Trophoblast cell (in vitro differentiated cells and primary cell): Measurements from ENCODE around the gene ARMC5.

ENCODE experiments used
- DNase-seq, 2 donors: peaks; one replicate each; pipeline ENCODE4 v3.0.0-alpha.2; 2016
- H2AFZ ChIP-seq: 2 replicates; pipeline ENCODE4 v1.6.1; 2013; ENCODE audit warnings: low read length, moderate library complexity, mild to moderate bottlenecking; ENCODE audit not compliant: insufficient read depth, poor library complexity
- H2AK5ac ChIP-seq: 2 replicates; pipeline ENCODE4 v1.6.1; 2013; ENCODE audit warnings: mild to moderate bottlenecking, low read length
- H2BK120ac ChIP-seq: 2 replicates; pipeline ENCODE4 v1.6.1; 2013; ENCODE audit warnings: low read length, mild to moderate bottlenecking, moderate library complexity; ENCODE audit not compliant: insufficient read depth, poor library complexity
- H2BK12ac ChIP-seq: 2 replicates; pipeline ENCODE4 v1.6.1; 2013; ENCODE audit warnings: mild to moderate bottlenecking, low read length, moderate library complexity
- H2BK5ac ChIP-seq: 2 replicates; pipeline ENCODE4 v1.6.1; 2013; ENCODE audit warnings: low read length, low read depth, moderate library complexity, mild to moderate bottlenecking; ENCODE audit not compliant: poor library complexity
- H3K14ac ChIP-seq: 2 replicates; pipeline ENCODE4 v1.6.1; 2013; ENCODE audit warnings: mild to moderate bottlenecking, low read length
- H3K18ac ChIP-seq: 2 replicates; pipeline ENCODE4 v1.6.1; 2013; ENCODE audit warnings: mild to moderate bottlenecking, low read length
- H3K23ac ChIP-seq: 2 replicates; pipeline ENCODE4 v1.6.1; 2013; ENCODE audit warnings: low read length
- H3K27ac ChIP-seq: 2 replicates; pipeline ENCODE4 v1.5.1; 2013; ENCODE audit warnings: low read depth, mild to moderate bottlenecking, inconsistent platforms, low read length, moderate library complexity
- H3K27me3 ChIP-seq: 2 replicates; pipeline ENCODE4 v1.6.1; 2013; ENCODE audit warnings: inconsistent platforms, mild to moderate bottlenecking, low read length, moderate library complexity; ENCODE audit not compliant: insufficient read depth
- H3K36me3 ChIP-seq, 2 experiments: 1 replicate in 1 of 2; 2 replicates in 1 of 2; pipeline ENCODE4 v1.6.1; 2013; ENCODE audit warnings: low read length in 2 of 2, mild to moderate bottlenecking in 2 of 2, moderate library complexity in 1 of 2; ENCODE audit not compliant: insufficient read depth in 2 of 2, control insufficient read depth in 1 of 2
- H3K4ac ChIP-seq: 2 replicates; pipeline ENCODE4 v1.6.1; 2013; ENCODE audit warnings: low read depth, mild to moderate bottlenecking, low read length, moderate library complexity
- H3K4me1 ChIP-seq, 2 experiments: 1 replicate in 1 of 2; 2 replicates in 1 of 2; pipeline ENCODE4 v1.6.1; 2013; ENCODE audit warnings: low read length in 2 of 2, mild to moderate bottlenecking in 2 of 2, moderate library complexity in 1 of 2; ENCODE audit not compliant: insufficient read depth in 2 of 2, control insufficient read depth in 1 of 2
- H3K4me2 ChIP-seq: 2 replicates; pipeline ENCODE4 v1.6.1; 2013; ENCODE audit warnings: inconsistent platforms, mild to moderate bottlenecking, low read length, moderate library complexity
- H3K4me3 ChIP-seq: 2 replicates; pipeline ENCODE4 v1.5.1; 2013; ENCODE audit warnings: mild to moderate bottlenecking, low read depth, low read length, inconsistent platforms
- H3K79me1 ChIP-seq: one replicate; pipeline ENCODE4 v1.6.1; 2013; ENCODE audit warnings: low read length
- H3K79me2 ChIP-seq: 2 replicates; pipeline ENCODE4 v1.6.1; 2013; ENCODE audit warnings: low read length, mild to moderate bottlenecking; ENCODE audit not compliant: control insufficient read depth, insufficient read depth, poor library complexity
- H3K9ac ChIP-seq: 2 replicates; pipeline ENCODE4 v1.6.1; 2013; ENCODE audit warnings: mild to moderate bottlenecking, low read length
- H3K9me3 ChIP-seq: 2 replicates; pipeline ENCODE4 v1.6.1; 2013; ENCODE audit warnings: low read depth, mild to moderate bottlenecking, control low read depth, inconsistent platforms, low read length; ENCODE audit not compliant: insufficient read depth
- H4K12ac ChIP-seq: 2 replicates; pipeline ENCODE4 v1.6.1; 2013; ENCODE audit warnings: low read depth, mild to moderate bottlenecking, low read length, moderate library complexity
- H4K8ac ChIP-seq: 2 replicates; pipeline ENCODE4 v1.6.1; 2013; ENCODE audit warnings: low read depth, mild to moderate bottlenecking, low read length, moderate library complexity
- H4K91ac ChIP-seq: one replicate; pipeline ENCODE4 v1.6.1; 2013; ENCODE audit warnings: low read depth, mild to moderate bottlenecking, low read length, moderate library complexity
- WGBS: extraction: QIAGEN DNeasy Blood & Tissue Kit; methylation state at CpG from one replicate; pipeline ENCODE4 v1.1.7; 2013; ENCODE audit warnings: missing lambda C conversion rate; ENCODE audit not compliant: insufficient read length, insufficient coverage; ENCODE audit errors: extremely low coverage; 5-methylcytosine and 5-hydroxymethylcytosine counted together

ARMC5 gene

GRCh38 chr16:31451201-31451600 is 8.1 kb upstream of the ARMC5 start:
- no peak overlapping the region for H3K23ac ChIP-seq
- H3K27me3 ChIP-seq, result no peaks in the 10 kb centered on the region
- WGBS, result no CpG with 5 or more reads among the region's 5 CpGs

GRCh38 chr16:31451681-31452351 is 7.5 kb upstream of the ARMC5 start:
- no peak overlapping the region for H2AK5ac ChIP-seq
- H3K9ac ChIP-seq, result no peak overlapping the region
- no CpG with 5 or more reads among the region's 11 CpGs for WGBS

More at GRCh38 chr16:31451201-31451600, 8.1 kb upstream of the ARMC5 start:
- no peak overlapping the region for H3K9ac ChIP-seq
- H2AFZ ChIP-seq, result no peak overlapping the region
- H4K91ac ChIP-seq, result no peak overlapping the region
- no peak overlapping the region for H2BK120ac ChIP-seq
- no peak overlapping the region for H3K4ac ChIP-seq
- H3K79me2 ChIP-seq, result no peaks in the 10 kb centered on the region
- H3K4me3 ChIP-seq, result no peak overlapping the region
- H2BK5ac ChIP-seq, result no peak overlapping the region
- H3K9me3 ChIP-seq, result no peaks in the 10 kb centered on the region
- no peak overlapping the region for H4K12ac ChIP-seq
- H2AK5ac ChIP-seq, result no peak overlapping the region
- H3K18ac ChIP-seq, result no peak overlapping the region
- H2BK12ac ChIP-seq, result no peak overlapping the region
- peaks cover 0 to 2% of the 10 kb centered on the region in 2 experiments for H3K36me3 ChIP-seq
- DNase-seq, result no peak
- H3K14ac ChIP-seq, result no peak overlapping the region
- no peak overlapping the region for H4K8ac ChIP-seq
- no peak overlapping the region for H3K27ac ChIP-seq
- peaks cover 10% of the 10 kb centered on the region for H3K79me1 ChIP-seq
- H3K4me1 ChIP-seq, result peaks cover 18 to 23% of the 10 kb centered on the region in 2 experiments
- H3K4me2 ChIP-seq, result no peak overlapping the region

DNA sequence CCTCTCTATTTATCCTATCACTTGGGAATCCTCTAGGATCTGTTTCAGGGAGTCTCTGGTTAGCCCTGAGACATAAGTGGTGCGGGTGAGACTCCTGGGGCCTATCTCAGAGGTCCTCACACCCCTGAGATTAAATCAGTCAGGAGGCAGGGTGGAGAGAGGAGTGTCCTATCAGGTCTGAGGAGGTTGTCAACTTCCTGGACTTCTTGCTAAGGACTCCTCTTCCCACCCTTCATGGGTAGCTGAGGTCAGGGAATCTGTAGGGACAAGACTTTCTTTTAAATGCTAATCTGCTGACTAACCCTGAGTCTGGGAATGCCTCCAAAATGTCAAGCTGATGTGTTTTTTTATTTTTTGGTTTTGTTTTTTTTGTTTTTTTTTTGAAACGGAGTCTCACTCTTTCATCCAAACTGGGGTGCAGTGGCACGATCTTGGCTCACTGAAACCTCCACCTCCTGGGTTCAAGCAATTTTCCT is 6.6 kb upstream of the ARMC5 start:
- H3K9me3 ChIP-seq, result no peaks in the 10 kb centered on the region
- H3K36me3 ChIP-seq, result peaks cover 2 to 3% of the 10 kb centered on the region in 2 experiments
- peak overlapping the region; percentile 20 for H2BK120ac ChIP-seq
- no peak overlapping the region for H3K4me2 ChIP-seq
- H3K4ac ChIP-seq, result peak overlapping the region; percentile 21
- H3K79me2 ChIP-seq, result peaks cover 4% of the 10 kb centered on the region
- no peak overlapping the region for H3K4me3 ChIP-seq
- no peak overlapping the region for H2AFZ ChIP-seq
- H3K27me3 ChIP-seq, result no peaks in the 10 kb centered on the region
- no peak overlapping the region for H2AK5ac ChIP-seq
- peak overlapping the region; percentile 37 for H2BK5ac ChIP-seq
- H4K12ac ChIP-seq, result no peak overlapping the region
- H4K8ac ChIP-seq, result peak overlapping the region; percentile 55
- H3K27ac ChIP-seq, result peak overlapping the region; percentile 80
- no peak overlapping the region for H4K91ac ChIP-seq
- H3K14ac ChIP-seq, result peak overlapping the region; percentile 40
- no peak overlapping the region for H2BK12ac ChIP-seq
- no peak overlapping the region for H3K18ac ChIP-seq
- peaks cover 10% of the 10 kb centered on the region for H3K79me1 ChIP-seq
- H3K4me1 ChIP-seq, result peaks cover 23 to 35% of the 10 kb centered on the region in 2 experiments
- WGBS, result no CpG with 5 or more reads among the region's 3 CpGs
- no peak for DNase-seq
- no peak overlapping the region for H3K23ac ChIP-seq
- H3K9ac ChIP-seq, result no peak overlapping the region

More at GRCh38 chr16:31451681-31452351, 7.5 kb upstream of the ARMC5 start:
- no peaks in the 10 kb centered on the region for H3K9me3 ChIP-seq
- H3K27me3 ChIP-seq, result no peaks in the 10 kb centered on the region
- no peak overlapping the region for H2BK5ac ChIP-seq
- H2BK12ac ChIP-seq, result no peak overlapping the region
- no peak overlapping the region for H3K23ac ChIP-seq
- H3K14ac ChIP-seq, result no peak overlapping the region
- H3K36me3 ChIP-seq, result peaks cover 2 to 3% of the 10 kb centered on the region in 2 experiments
- DNase-seq, result peak; percentile 48 to 68
- no peak overlapping the region for H3K4me3 ChIP-seq
- peaks cover 18 to 27% of the 10 kb centered on the region in 2 experiments for H3K4me1 ChIP-seq
- H3K79me2 ChIP-seq, result no peaks in the 10 kb centered on the region
- H4K12ac ChIP-seq, result peak overlapping the region; percentile 60
- H3K4me2 ChIP-seq, result no peak overlapping the region
- no peak overlapping the region for H2BK120ac ChIP-seq
- H2AFZ ChIP-seq, result peak overlapping the region; percentile 1
- H3K27ac ChIP-seq, result no peak overlapping the region
- no peak overlapping the region for H4K8ac ChIP-seq
- H3K4ac ChIP-seq, result no peak overlapping the region
- peaks cover 10% of the 10 kb centered on the region for H3K79me1 ChIP-seq
- no peak overlapping the region for H3K18ac ChIP-seq
- no peak overlapping the region for H4K91ac ChIP-seq

DNA sequence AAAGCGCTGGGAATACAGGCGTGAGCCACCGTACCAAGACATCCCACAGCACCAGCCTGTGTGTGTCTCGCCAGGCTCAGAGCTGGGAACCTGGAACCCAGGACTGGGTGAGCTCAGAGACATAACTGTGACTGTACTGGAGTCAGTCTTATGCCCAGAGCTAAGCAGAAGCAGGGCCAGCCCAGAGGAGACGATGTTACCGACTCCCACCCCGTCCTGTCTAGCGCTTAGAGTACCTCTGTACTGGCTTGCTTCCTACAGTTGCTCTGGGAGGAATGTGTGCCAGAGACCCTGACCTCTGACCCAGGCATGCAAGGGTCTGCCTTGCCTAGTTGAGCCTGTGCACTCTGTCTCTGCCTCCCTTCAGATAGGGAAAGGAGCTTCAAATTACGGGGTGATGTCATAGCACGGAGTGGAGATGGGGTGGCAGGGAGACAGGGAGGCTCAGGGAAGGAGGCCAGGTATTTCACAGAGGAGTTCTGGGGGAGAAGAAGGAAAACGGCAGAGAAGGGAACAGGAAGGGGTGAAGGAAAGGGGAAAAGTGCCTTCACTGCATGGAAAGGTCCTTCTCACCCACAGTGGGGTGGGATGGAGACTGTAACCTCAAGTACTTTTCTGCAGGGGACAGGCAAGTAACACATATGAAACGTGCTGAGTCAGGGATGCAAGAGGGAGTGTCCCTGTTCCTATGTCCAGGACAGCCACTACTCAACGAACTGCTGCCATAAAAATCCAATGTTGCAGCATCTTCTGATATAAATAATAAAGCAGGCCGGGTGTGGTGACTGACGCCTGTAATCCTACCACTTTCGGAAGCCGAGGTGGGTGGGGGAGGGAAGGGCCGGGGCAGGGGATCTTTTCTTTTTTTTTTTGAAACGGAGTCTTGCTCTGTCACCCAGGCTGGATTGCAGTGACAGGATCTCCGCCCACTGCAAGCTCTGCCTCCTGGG is 5.8 kb upstream of the ARMC5 start:
- H3K4me1 ChIP-seq, result peaks cover 27 to 41% of the 10 kb centered on the region in 2 experiments
- H3K79me2 ChIP-seq, result peaks cover 13% of the 10 kb centered on the region
- no peak overlapping the region for H2BK5ac ChIP-seq
- no peak overlapping the region for H4K91ac ChIP-seq
- peak; percentile 63 for DNase-seq
- no peak overlapping the region for H3K23ac ChIP-seq
- peaks cover 12% of the 10 kb centered on the region for H3K79me1 ChIP-seq
- peak overlapping the region; percentile 80 for H3K27ac ChIP-seq
- no peak overlapping the region for H3K9ac ChIP-seq
- H3K4me3 ChIP-seq, result no peak overlapping the region
- H4K8ac ChIP-seq, result peak overlapping the region; percentile 36
- peak overlapping the region; percentile 41 for H3K18ac ChIP-seq
- H3K4ac ChIP-seq, result no peak overlapping the region
- no peak overlapping the region for H2BK120ac ChIP-seq
- H3K9me3 ChIP-seq, result peaks cover 2% of the 10 kb centered on the region
- no peaks in the 10 kb centered on the region for H3K27me3 ChIP-seq
- H2AFZ ChIP-seq, result no peak overlapping the region
- H3K36me3 ChIP-seq, result peaks cover 3 to 4% of the 10 kb centered on the region in 2 experiments
- H4K12ac ChIP-seq, result no peak overlapping the region
- H2AK5ac ChIP-seq, result peak overlapping the region; percentile 26
- H3K14ac ChIP-seq, result peak overlapping the region; percentile 37
- no CpG with 5 or more reads among the region's 20 CpGs for WGBS
- H2BK12ac ChIP-seq, result peak overlapping the region; percentile 25
- H3K4me2 ChIP-seq, result peak overlapping the region; percentile 51
